ENCODE data around the gene RNF25. TPM values are rescaled to one million over a fixed set of nuclear protein-coding genes. Genes with fewer than 3 reads are reported as not detected.

The RNF25 gene
- polyA plus RNA-seq, 1 experiment, result 57.5 TPM

DNA sequence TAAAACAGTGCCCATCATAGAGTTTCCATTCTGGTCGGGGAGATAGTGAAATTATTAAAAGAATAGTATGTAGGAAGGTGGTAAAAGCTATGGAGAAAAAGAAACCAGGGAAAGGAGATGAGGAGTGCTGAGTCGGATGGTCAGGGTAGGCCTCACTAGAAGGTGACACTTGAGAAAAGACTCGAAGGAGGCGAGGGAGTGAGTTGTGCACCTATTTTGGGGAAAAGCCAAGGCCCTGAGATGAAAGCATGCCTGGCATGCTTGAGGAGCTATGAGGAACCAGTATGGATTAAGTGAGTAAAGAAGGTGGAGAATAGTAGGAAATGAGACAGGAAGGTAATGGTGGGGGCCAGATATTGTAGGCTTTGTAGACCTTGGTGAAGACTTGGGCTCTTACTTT lies 31.5 kb upstream of the RNF25 start:
- TF ChIP-seq, protein P1, sequence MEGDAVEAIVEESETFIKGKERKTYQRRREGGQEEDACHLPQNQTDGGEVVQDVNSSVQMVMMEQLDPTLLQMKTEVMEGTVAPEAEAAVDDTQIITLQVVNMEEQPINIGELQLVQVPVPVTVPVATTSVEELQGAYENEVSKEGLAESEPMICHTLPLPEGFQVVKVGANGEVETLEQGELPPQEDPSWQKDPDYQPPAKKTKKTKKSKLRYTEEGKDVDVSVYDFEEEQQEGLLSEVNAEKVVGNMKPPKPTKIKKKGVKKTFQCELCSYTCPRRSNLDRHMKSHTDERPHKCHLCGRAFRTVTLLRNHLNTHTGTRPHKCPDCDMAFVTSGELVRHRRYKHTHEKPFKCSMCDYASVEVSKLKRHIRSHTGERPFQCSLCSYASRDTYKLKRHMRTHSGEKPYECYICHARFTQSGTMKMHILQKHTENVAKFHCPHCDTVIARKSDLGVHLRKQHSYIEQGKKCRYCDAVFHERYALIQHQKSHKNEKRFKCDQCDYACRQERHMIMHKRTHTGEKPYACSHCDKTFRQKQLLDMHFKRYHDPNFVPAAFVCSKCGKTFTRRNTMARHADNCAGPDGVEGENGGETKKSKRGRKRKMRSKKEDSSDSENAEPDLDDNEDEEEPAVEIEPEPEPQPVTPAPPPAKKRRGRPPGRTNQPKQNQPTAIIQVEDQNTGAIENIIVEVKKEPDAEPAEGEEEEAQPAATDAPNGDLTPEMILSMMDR (IDR thresholded peaks at IDR 0.05; ENCODE audit: low read depth, low read length), result no peak
- Histone ChIP-seq H3K27ac (ENCODE audit: low read depth, low read length) (no peak overlapping the region), H3K27me3 (ENCODE audit: control insufficient read depth, insufficient read depth, low read length) (no peaks in the 10 kb centered on the region), H3K9me3 (ENCODE audit: control insufficient read depth, insufficient read depth, low read length) (no peaks in the 10 kb centered on the region), H3K4me3 (ENCODE audit: low read depth, low read length) (no peak overlapping the region)
- ChIA-PET POLR2A (no interaction called here), CTCF (interaction anchor here (1.1 to 2.3 kb wide), 2 partner anchors 16 to 144 kb away, joined by 6 to 15 read pairs; no protein-coding TSS in a partner anchor)
- no peak for DNase-seq (ENCODE audit: low read depth, low spot score)

DNA sequence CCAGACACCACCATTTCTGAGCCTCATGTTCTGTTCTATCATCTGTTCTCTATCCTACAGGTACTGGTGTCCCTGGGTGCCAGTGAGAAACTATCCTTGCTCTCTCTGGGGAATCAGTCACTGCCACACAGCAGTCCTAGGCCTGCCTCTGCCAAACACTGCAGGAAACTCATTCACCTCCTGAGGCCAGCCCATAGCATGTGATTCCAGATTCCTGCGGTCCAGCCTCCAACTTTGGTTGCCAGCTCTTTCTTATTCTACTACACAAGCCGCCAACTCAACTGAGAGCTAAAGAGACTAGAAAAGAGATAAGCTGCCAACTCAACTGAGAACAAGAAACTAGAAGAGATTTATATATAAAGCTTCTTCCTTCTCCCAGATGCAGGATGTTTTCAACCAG lies 30.0 kb upstream of the RNF25 start:
- ChIA-PET POLR2A (no interaction called here), CTCF (interaction anchor here (0.6 to 2.3 kb wide), 4 partner anchors 8 to 145 kb away, joined by 3 to 15 read pairs (median 7); no protein-coding TSS in a partner anchor)
- Histone ChIP-seq H3K4me3 (ENCODE audit: low read depth, low read length) (no peak overlapping the region), H3K27ac (ENCODE audit: low read depth, low read length) (no peak overlapping the region), H3K9me3 (ENCODE audit: control insufficient read depth, insufficient read depth, low read length) (no peaks in the 10 kb centered on the region), H3K27me3 (ENCODE audit: control insufficient read depth, insufficient read depth, low read length) (no peaks in the 10 kb centered on the region)
- TF ChIP-seq, protein P1 (IDR thresholded peaks at IDR 0.05; ENCODE audit: low read depth, low read length), result no peak
- no peak for DNase-seq (ENCODE audit: low read depth, low spot score)

DNA sequence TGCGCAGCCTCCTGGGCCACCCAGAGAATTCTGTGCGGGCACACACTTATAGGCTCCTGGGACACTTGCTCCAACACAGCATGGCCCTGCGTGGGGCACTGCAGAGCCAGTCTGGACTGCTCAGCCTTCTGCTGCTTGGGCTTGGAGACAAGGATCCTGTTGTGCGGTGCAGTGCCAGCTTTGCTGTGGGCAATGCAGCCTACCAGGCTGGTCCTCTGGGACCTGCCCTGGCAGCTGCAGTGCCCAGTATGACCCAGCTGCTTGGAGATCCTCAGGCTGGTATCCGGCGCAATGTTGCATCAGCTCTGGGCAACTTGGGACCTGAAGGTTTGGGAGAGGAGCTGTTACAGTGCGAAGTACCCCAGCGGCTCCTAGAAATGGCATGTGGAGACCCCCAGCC lies 27.1 kb upstream of the RNF25 start:
- POLR2A ChIA-PET, result no interaction called here
- Histone ChIP-seq H3K27me3 (ENCODE audit: control insufficient read depth, insufficient read depth, low read length) (no peaks in the 10 kb centered on the region), H3K9me3 (ENCODE audit: control insufficient read depth, insufficient read depth, low read length) (no peaks in the 10 kb centered on the region), H3K27ac (ENCODE audit: low read depth, low read length) (no peak overlapping the region), H3K4me3 (ENCODE audit: low read depth, low read length) (no peak overlapping the region)
- DNase-seq (ENCODE audit: low read depth, low spot score), result no peak
- TF ChIP-seq, protein P1 (IDR thresholded peaks at IDR 0.05; ENCODE audit: low read depth, low read length), result no peak
- CTCF ChIA-PET, result interaction anchor here (0.8 to 1.0 kb wide), 2 partner anchors 148 to 149 kb away, joined by 3 read pairs; no protein-coding TSS in a partner anchor

DNA sequence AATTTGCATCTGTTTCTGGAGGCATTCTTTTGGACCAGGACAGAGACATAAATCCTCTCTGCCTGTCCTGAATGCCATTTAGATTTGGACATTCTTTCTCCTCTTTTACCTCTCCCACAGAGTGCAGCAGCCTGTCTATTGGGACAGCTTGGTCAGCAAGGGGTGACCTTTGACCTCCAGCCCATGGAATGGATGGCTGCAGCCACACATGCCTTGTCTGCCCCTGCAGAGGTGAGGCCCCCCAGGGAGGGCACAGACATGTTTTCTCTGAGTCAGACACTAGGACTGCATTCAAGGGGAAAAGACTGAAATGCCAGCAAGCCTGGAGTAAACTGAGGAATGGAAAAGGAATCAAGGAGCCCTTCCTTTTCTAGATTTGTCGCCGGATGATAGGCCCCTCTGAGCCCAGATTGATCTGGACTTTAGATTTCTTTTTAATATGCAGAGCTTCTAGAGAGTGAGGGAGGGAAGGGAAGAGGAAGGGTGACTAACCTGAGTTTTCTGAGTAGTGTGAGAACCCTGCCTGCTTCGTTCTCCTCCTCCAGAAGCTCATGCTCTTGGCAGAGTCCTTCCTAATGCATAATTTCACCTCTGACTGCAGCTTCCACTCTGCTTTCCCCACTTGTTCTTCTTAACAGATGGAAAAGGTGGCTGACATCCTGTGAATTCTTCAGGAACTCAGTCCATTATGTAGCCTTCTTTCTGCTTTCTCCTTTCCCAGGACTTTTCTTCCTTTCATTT lies 22.8 kb upstream of the RNF25 start:
- no peak overlapping the region for H3K27ac ChIP-seq (ENCODE audit: low read depth, low read length)

More for the DNA sequence above, 22.8 kb upstream of the RNF25 start:
- POLR2A ChIA-PET, result interaction anchor here (0.5 kb wide), 1 partner anchor 289 kb away, joined by 3 read pairs; no protein-coding TSS in a partner anchor
- DNase-seq (ENCODE audit: low read depth, low spot score), result no peak
- TF ChIP-seq, protein P1 (IDR thresholded peaks at IDR 0.05; ENCODE audit: low read depth, low read length), result no peak
- Histone ChIP-seq H3K9me3 (ENCODE audit: control insufficient read depth, insufficient read depth, low read length) (no peaks in the 10 kb centered on the region), H3K4me3 (ENCODE audit: low read depth, low read length) (no peak overlapping the region), H3K27me3 (ENCODE audit: control insufficient read depth, insufficient read depth, low read length) (no peaks in the 10 kb centered on the region)
- CTCF ChIA-PET, result interaction anchor here (1.9 kb wide), 1 partner anchor 153 kb away, joined by 4 read pairs; no protein-coding TSS in a partner anchor
